ACC112 (cell line): ENCODE results near the gene MAGI2.

Experiments
- H2AFZ ChIP-seq: fragments of 200-600 bp; sonication (generic); one replicate; pipeline ENCODE4 v1.6.0; 2017; ENCODE audit warnings: antibody characterized with exemption, low read length; ENCODE audit not compliant: unreplicated experiment
- H3K27ac ChIP-seq: fragments of 200-600 bp; sonication (generic); 2 replicates; pipeline ENCODE4 v1.5.1; 2014; ENCODE audit warnings: low read depth, mild to moderate bottlenecking, antibody characterized with exemption, low read length, moderate library complexity
- H3K27me3 ChIP-seq: fragments of 200-600 bp; sonication (generic); 2 replicates; pipeline ENCODE4 v1.6.1; 2014; ENCODE audit warnings: mild to moderate bottlenecking, antibody characterized with exemption, low read length, moderate library complexity, mixed read lengths; ENCODE audit not compliant: insufficient read depth
- H3K36me3 ChIP-seq: fragments of 200-600 bp; sonication (generic); 2 replicates; pipeline ENCODE4 v1.6.1; 2016; ENCODE audit warnings: mild to moderate bottlenecking, antibody characterized with exemption, low read length, moderate library complexity, mixed read lengths; ENCODE audit not compliant: insufficient read depth
- H3K4me1 ChIP-seq: fragments of 200-600 bp; sonication (generic); one replicate; pipeline ENCODE4 v1.6.1; 2016; ENCODE audit warnings: low read length, mixed read lengths; ENCODE audit not compliant: insufficient read depth, unreplicated experiment, control insufficient read depth
- H3K4me3 ChIP-seq: fragments of 200-600 bp; sonication (generic); 2 replicates; pipeline ENCODE4 v1.5.1; 2014; ENCODE audit warnings: mild to moderate bottlenecking, low read depth, low read length
- H3K79me2 ChIP-seq: fragments of 200-600 bp; sonication (generic); one replicate; pipeline ENCODE4 v1.6.0; 2016; ENCODE audit warnings: low read length; ENCODE audit not compliant: control insufficient read depth, unreplicated experiment, insufficient read depth

The MAGI2 gene

GRCh38 chr7:78103475-78103874 is 1350.0 kb downstream of the MAGI2 start:
- no peak overlapping the region for H2AFZ ChIP-seq

GRCh38 chr7:78101076-78101475 is 1352.4 kb downstream of the MAGI2 start:
- Histone ChIP-seq H3K79me2 (no peaks in the 10 kb centered on the region), H3K27me3 (no peaks in the 10 kb centered on the region), H2AFZ (no peak overlapping the region), H3K4me1 (peaks cover 15% of the 10 kb centered on the region), H3K27ac (no peak overlapping the region), H3K36me3 (no peaks in the 10 kb centered on the region), H3K4me3 (no peak overlapping the region)

More at GRCh38 chr7:78103475-78103874, 1350.0 kb downstream of the MAGI2 start:
- no peaks in the 10 kb centered on the region for H3K27me3 ChIP-seq
- H3K4me3 ChIP-seq: no peak overlapping the region
- H3K27ac ChIP-seq: no peak overlapping the region
- H3K4me1 ChIP-seq: peaks cover 14% of the 10 kb centered on the region
- no peaks in the 10 kb centered on the region for H3K79me2 ChIP-seq
- no peaks in the 10 kb centered on the region for H3K36me3 ChIP-seq

GRCh38 chr7:78099715-78100394 is 1353.6 kb downstream of the MAGI2 start:
- Histone ChIP-seq H3K4me3 (no peak overlapping the region), H3K4me1 (peaks cover 20% of the 10 kb centered on the region), H2AFZ (peak overlapping the region; percentile 18), H3K36me3 (no peaks in the 10 kb centered on the region), H3K27me3 (no peaks in the 10 kb centered on the region), H3K27ac (peak overlapping the region; percentile 92), H3K79me2 (no peaks in the 10 kb centered on the region)

- no peak overlapping the region for H3K4me3 ChIP-seq
- H3K36me3 ChIP-seq: no peaks in the 10 kb centered on the region
- H3K79me2 ChIP-seq: no peaks in the 10 kb centered on the region
- H3K27ac ChIP-seq: no peak overlapping the region
- H3K4me1 ChIP-seq: peaks cover 20% of the 10 kb centered on the region
- no peak overlapping the region for H2AFZ ChIP-seq
- no peaks in the 10 kb centered on the region for H3K27me3 ChIP-seq
These were observed 1357.9 kb downstream of the MAGI2 start for GRCh38 chr7:78095549-78095948.

- peaks cover 6% of the 10 kb centered on the region for H3K4me1 ChIP-seq
- H2AFZ ChIP-seq: no peak overlapping the region
- H3K27ac ChIP-seq: no peak overlapping the region
These were observed 1361.1 kb downstream of the MAGI2 start for GRCh38 chr7:78092331-78092730.

GRCh38 chr7:78090616-78091015 is 1362.9 kb downstream of the MAGI2 start:
- no peak overlapping the region for H3K4me3 ChIP-seq
- H3K4me1 ChIP-seq: no peaks in the 10 kb centered on the region
- H3K36me3 ChIP-seq: no peaks in the 10 kb centered on the region
- no peaks in the 10 kb centered on the region for H3K79me2 ChIP-seq
- peaks cover 5% of the 10 kb centered on the region; the same call in 1 of the 2 replicates for H3K27me3 ChIP-seq
- H3K27ac ChIP-seq: no peak overlapping the region
- H2AFZ ChIP-seq: no peak overlapping the region

More at GRCh38 chr7:78092331-78092730, 1361.1 kb downstream of the MAGI2 start:
- H3K36me3 ChIP-seq: no peaks in the 10 kb centered on the region
- H3K4me3 ChIP-seq: no peak overlapping the region
- no peaks in the 10 kb centered on the region for H3K79me2 ChIP-seq
- peaks cover 5% of the 10 kb centered on the region; the same call in 1 of the 2 replicates for H3K27me3 ChIP-seq

- Histone ChIP-seq H3K79me2 (no peaks in the 10 kb centered on the region), H3K27me3 (peaks cover 7% of the 10 kb centered on the region; the same call in 1 of the 2 replicates), H3K4me1 (no peaks in the 10 kb centered on the region), H3K36me3 (no peaks in the 10 kb centered on the region), H3K4me3 (no peak overlapping the region), H2AFZ (no peak overlapping the region), H3K27ac (no peak overlapping the region)
These were observed 1369.9 kb downstream of the MAGI2 start for GRCh38 chr7:78083476-78084120.

- Histone ChIP-seq H3K27ac (no peak overlapping the region), H2AFZ (no peak overlapping the region), H3K79me2 (no peaks in the 10 kb centered on the region), H3K36me3 (no peaks in the 10 kb centered on the region), H3K4me1 (no peaks in the 10 kb centered on the region), H3K27me3 (peaks cover 7% of the 10 kb centered on the region; the same call in 1 of the 2 replicates), H3K4me3 (no peak overlapping the region)
These were observed 1370.9 kb downstream of the MAGI2 start for GRCh38 chr7:78082556-78082955.

- H2AFZ ChIP-seq: no peak overlapping the region
- no peak overlapping the region for H3K27ac ChIP-seq
- no peaks in the 10 kb centered on the region for H3K4me1 ChIP-seq
- H3K4me3 ChIP-seq: no peak overlapping the region
- no peaks in the 10 kb centered on the region for H3K36me3 ChIP-seq
- H3K79me2 ChIP-seq: no peaks in the 10 kb centered on the region
- peaks cover 7% of the 10 kb centered on the region; the same call in 1 of the 2 replicates for H3K27me3 ChIP-seq
These were observed 1371.6 kb downstream of the MAGI2 start for GRCh38 chr7:78081888-78082287.

GRCh38 chr7:78081344-78081743 is 1372.1 kb downstream of the MAGI2 start:
- Histone ChIP-seq H3K36me3 (no peaks in the 10 kb centered on the region), H2AFZ (no peak overlapping the region), H3K4me3 (no peak overlapping the region), H3K27ac (no peak overlapping the region), H3K79me2 (no peaks in the 10 kb centered on the region), H3K27me3 (peaks cover 7% of the 10 kb centered on the region; the same call in 1 of the 2 replicates), H3K4me1 (no peaks in the 10 kb centered on the region)

- H2AFZ ChIP-seq: no peak overlapping the region
- peaks cover 7% of the 10 kb centered on the region; the same call in 1 of the 2 replicates for H3K27me3 ChIP-seq
These were observed 1372.7 kb downstream of the MAGI2 start for GRCh38 chr7:78080811-78081210.

More at GRCh38 chr7:78080811-78081210, 1372.7 kb downstream of the MAGI2 start:
- no peaks in the 10 kb centered on the region for H3K79me2 ChIP-seq
- no peak overlapping the region for H3K4me3 ChIP-seq
- H3K36me3 ChIP-seq: no peaks in the 10 kb centered on the region
- H3K27ac ChIP-seq: no peak overlapping the region
- H3K4me1 ChIP-seq: no peaks in the 10 kb centered on the region
